H9 (cell line): ENCODE results near the gene KIRREL3. TPM values are rescaled to one million over a fixed set of nuclear protein-coding genes. Genes with fewer than 3 reads are reported as not detected.

ENCODE experiments used
- DNase-seq: peaks from one replicate; pipeline ENCODE4 v3.0.0-alpha.2; 2017
- H2AFZ ChIP-seq: one replicate; pipeline ENCODE4 v1.6.1; 2013; ENCODE audit warnings: mild to moderate bottlenecking, low read length, control low read depth, moderate library complexity
- H2AK5ac ChIP-seq: 2 replicates; pipeline ENCODE4 v1.6.1; 2013; ENCODE audit warnings: low read length, control low read depth, mixed read lengths; ENCODE audit not compliant: insufficient read length
- H2BK120ac ChIP-seq: one replicate; pipeline ENCODE4 v1.6.1; 2013; ENCODE audit warnings: low read depth, mild to moderate bottlenecking, low read length, control low read depth, inconsistent platforms; ENCODE audit not compliant: poor library complexity, severe bottlenecking
- H2BK12ac ChIP-seq: 2 replicates; pipeline ENCODE4 v1.6.1; 2013; ENCODE audit warnings: low read length, control low read depth, mixed read lengths, low read depth; ENCODE audit not compliant: insufficient read length
- H2BK15ac ChIP-seq: 2 replicates; pipeline ENCODE4 v1.6.1; 2013; ENCODE audit warnings: low read depth, low read length, control low read depth
- H2BK20ac ChIP-seq: one replicate; pipeline ENCODE4 v1.6.1; 2013; ENCODE audit warnings: low read depth, mild to moderate bottlenecking, low read length, control low read depth, inconsistent platforms; ENCODE audit not compliant: poor library complexity, severe bottlenecking
- H2BK5ac ChIP-seq: 2 replicates; pipeline ENCODE4 v1.6.1; 2013; ENCODE audit warnings: low read length, control low read depth, mixed read lengths; ENCODE audit not compliant: insufficient read length
- H3K14ac ChIP-seq: 2 replicates; pipeline ENCODE4 v1.6.1; 2013; ENCODE audit warnings: low read length, control low read depth; ENCODE audit not compliant: insufficient read depth
- H3K18ac ChIP-seq: 2 replicates; pipeline ENCODE4 v1.6.1; 2013; ENCODE audit warnings: low read depth, mild to moderate bottlenecking, mixed read lengths, low read length, control low read depth; ENCODE audit not compliant: insufficient read length
- H3K23ac ChIP-seq: 2 replicates; pipeline ENCODE4 v1.6.1; 2013; ENCODE audit warnings: low read length, control low read depth, mixed read lengths, low read depth; ENCODE audit not compliant: insufficient read length
- H3K23me2 ChIP-seq: 2 replicates; pipeline ENCODE4 v1.6.1; 2013; ENCODE audit warnings: low read depth, mild to moderate bottlenecking, mixed read lengths, low read length, control low read depth; ENCODE audit not compliant: insufficient read length, poor library complexity, severe bottlenecking
- H3K27ac ChIP-seq: 2 replicates; pipeline ENCODE4 v1.5.1; 2013; ENCODE audit warnings: low read length, control low read depth, mixed read lengths, low read depth; ENCODE audit not compliant: insufficient read length
- H3K27me3 ChIP-seq: 2 replicates; pipeline ENCODE4 v1.6.1; 2013; ENCODE audit warnings: low read length, control low read depth, inconsistent platforms; ENCODE audit not compliant: insufficient read depth
- H3K4ac ChIP-seq: 2 replicates; pipeline ENCODE4 v1.6.1; 2013; ENCODE audit warnings: low read depth, mild to moderate bottlenecking, control low read depth, inconsistent platforms, low read length, moderate library complexity
- H3K4me1 ChIP-seq: 2 replicates; pipeline ENCODE4 v1.6.1; 2013; ENCODE audit warnings: low read length, control low read depth, inconsistent platforms; ENCODE audit not compliant: insufficient read depth
- H3K4me2 ChIP-seq: 2 replicates; pipeline ENCODE4 v1.6.1; 2013; ENCODE audit warnings: low read length, control low read depth, mixed read lengths; ENCODE audit not compliant: insufficient read length, insufficient read depth
- H3K56ac ChIP-seq: 2 replicates; pipeline ENCODE4 v1.6.1; 2013; ENCODE audit warnings: low read depth, mild to moderate bottlenecking, mixed read lengths, low read length, control low read depth; ENCODE audit not compliant: insufficient read length
- H3K79me1 ChIP-seq: 2 replicates; pipeline ENCODE4 v1.6.1; 2013; ENCODE audit warnings: low read depth, mild to moderate bottlenecking, moderate library complexity, low read length, control low read depth, inconsistent platforms; ENCODE audit not compliant: insufficient read depth, poor library complexity, severe bottlenecking
- H3K79me2 ChIP-seq: 2 replicates; pipeline ENCODE4 v1.6.1; 2013; ENCODE audit warnings: low read length, control low read depth, inconsistent platforms; ENCODE audit not compliant: insufficient read depth
- H3K9ac ChIP-seq: 2 replicates; pipeline ENCODE4 v1.6.1; 2013; ENCODE audit warnings: low read length, control low read depth, mixed read lengths; ENCODE audit not compliant: insufficient read length; ENCODE audit errors: extremely low read depth
- H3K9me3 ChIP-seq: one replicate; pipeline ENCODE4 v1.6.1; 2013; ENCODE audit warnings: low read depth, low read length, inconsistent platforms; ENCODE audit not compliant: control insufficient read depth
- H3T11ph ChIP-seq: one replicate; pipeline ENCODE4 v1.6.1; 2013; ENCODE audit warnings: mild to moderate bottlenecking, low read length, control low read depth, inconsistent platforms
- H4K20me1 ChIP-seq: one replicate; pipeline ENCODE4 v1.6.1; 2013; ENCODE audit not compliant: control insufficient read depth, insufficient read length, insufficient read depth
- H4K5ac ChIP-seq: 2 replicates; pipeline ENCODE4 v1.6.1; 2013; ENCODE audit warnings: low read depth, mild to moderate bottlenecking, mixed read lengths, low read length, control low read depth; ENCODE audit not compliant: insufficient read length
- H4K8ac ChIP-seq: replicated peaks from 2 replicates; pipeline ENCODE4 v1.6.1; 2013; ENCODE audit warnings: low read length, control low read depth, mixed read lengths, low read depth; ENCODE audit not compliant: insufficient read length
- H4K91ac ChIP-seq: 2 replicates; pipeline ENCODE4 v1.6.1; 2013; ENCODE audit warnings: low read depth, mild to moderate bottlenecking, moderate library complexity, mixed read lengths, low read length, control low read depth; ENCODE audit not compliant: insufficient read length
- H3K27ac Mint-ChIP-seq, 3 experiments: 2 replicates in 2 of 3; 3 replicates in 1 of 3; pipeline ENCODE4 v1.8.0; 2020 to 2021; ENCODE audit warnings: mixed read lengths in 3 of 3, mild to moderate bottlenecking in 1 of 3, moderate library complexity in 1 of 3
- H3K27me3 Mint-ChIP-seq: 2 replicates; pipeline ENCODE4 v1.8.0; 2021; ENCODE audit warnings: low read depth, mild to moderate bottlenecking, moderate library complexity, mixed read lengths
- H3K36me3 Mint-ChIP-seq, 3 experiments: 2 replicates in 2 of 3; 3 replicates in 1 of 3; pipeline ENCODE4 v1.8.0; 2020 to 2021; ENCODE audit warnings: low read depth in 3 of 3, mixed read lengths in 3 of 3; ENCODE audit not compliant: insufficient read depth in 1 of 3
- H3K4me1 Mint-ChIP-seq, 2 experiments: 2 replicates each; pipeline ENCODE4 v1.8.0; 2020; ENCODE audit warnings: mixed read lengths in 2 of 2
- H3K4me3 Mint-ChIP-seq, 2 experiments: 2 replicates in 1 of 2; 3 replicates in 1 of 2; pipeline ENCODE4 v1.8.0; 2020 to 2021; ENCODE audit warnings: mild to moderate bottlenecking in 2 of 2, mixed read lengths in 2 of 2, moderate library complexity in 1 of 2
- H3K9me3 Mint-ChIP-seq, 2 experiments: 2 replicates in 1 of 2; 3 replicates in 1 of 2; pipeline ENCODE4 v1.8.0; 2020; ENCODE audit warnings: mild to moderate bottlenecking in 2 of 2, mixed read lengths in 2 of 2, moderate library complexity in 1 of 2
- CTCF ChIP-seq: fragments of 200-600 bp; sonication (generic); conservative IDR thresholded peaks from 3 replicates; pipeline ENCODE4 v1.8.0; 2021; ENCODE audit warnings: antibody characterized with exemption, mild to moderate bottlenecking
- WGBS: extraction: QIAGEN DNeasy Blood & Tissue Kit; methylation state at CpG from one replicate; pipeline ENCODE4 v1.1.7; 2013; ENCODE audit warnings: missing lambda C conversion rate, low lambda C conversion rate, mixed read lengths; ENCODE audit not compliant: insufficient read length; ENCODE audit errors: extremely low coverage; 5-methylcytosine and 5-hydroxymethylcytosine counted together
- total RNA-seq: library from RNA; stranded (reverse); gene quantifications from 2 replicates; pipeline ENCODE4 v1.2.1, GENCODE V29; 2021

Gene KIRREL3
- total RNA-seq, 1 experiment from 2014 or later, result 0.17 TPM

DNA sequence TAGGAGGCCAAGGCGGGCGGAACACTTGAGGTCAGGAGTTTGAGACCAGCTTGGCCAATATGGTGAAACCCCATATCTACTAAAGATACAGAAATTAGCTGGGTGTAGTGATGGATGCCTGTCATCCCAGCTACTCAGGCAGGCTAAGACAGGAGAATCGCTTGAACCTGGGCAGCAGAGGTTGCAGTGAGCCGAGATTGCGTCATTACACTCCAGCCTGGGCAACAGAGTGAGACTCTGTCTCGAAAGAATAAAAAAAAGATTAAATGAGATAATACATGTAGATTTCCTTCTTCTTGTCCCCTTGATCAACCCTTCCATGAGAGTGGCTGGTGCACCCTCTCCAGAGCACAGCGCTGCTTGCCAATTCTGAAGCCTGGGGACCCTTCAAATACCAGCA, 538.1 kb downstream of the KIRREL3 start:
- no peak overlapping the region for H3K9ac ChIP-seq
- no CpG with 5 or more reads among the region's 7 CpGs for WGBS
- no peaks in the 10 kb centered on the region for H3K27me3 ChIP-seq
- no peaks in the 10 kb centered on the region for H3K79me2 ChIP-seq
- no peak overlapping the region for H3K14ac ChIP-seq
- DNase-seq, result no peak
- Mint-ChIP-seq H3K27me3 (peaks cover 16% of the 10 kb centered on the region), H3K4me3 (no peak overlapping the region), H3K27ac (no peak overlapping the region), H3K36me3 (peaks cover 0 to 5% (median 0%) of the 10 kb centered on the region in 3 experiments; a peak in 1 of 7 replicates), H3K4me1 (peaks cover 19 to 27% of the 10 kb centered on the region in 2 experiments), H3K9me3 (peaks cover 3 to 4% of the 10 kb centered on the region in 2 experiments; a peak in 1 of 5 replicates)
- H4K91ac ChIP-seq, result no peak overlapping the region
- H3K23ac ChIP-seq, result no peak overlapping the region
- H3K4me1 ChIP-seq, result no peaks in the 10 kb centered on the region; the same call in 1 of the 2 replicates
- no peaks in the 10 kb centered on the region for H4K20me1 ChIP-seq
- H3K18ac ChIP-seq, result no peak overlapping the region
- no peaks in the 10 kb centered on the region for H3K79me1 ChIP-seq
- TF ChIP-seq CTCF, result no peak
- no peak overlapping the region for H2BK12ac ChIP-seq
- H2BK5ac ChIP-seq, result no peak overlapping the region
- no peak overlapping the region for H3T11ph ChIP-seq
- H3K27ac ChIP-seq, result no peak overlapping the region
- no peak overlapping the region for H4K5ac ChIP-seq
- H4K8ac ChIP-seq, result no peak overlapping the region
- H3K56ac ChIP-seq, result no peak overlapping the region
- H2AFZ ChIP-seq, result no peak overlapping the region
- no peak overlapping the region for H2BK120ac ChIP-seq
- H3K4me2 ChIP-seq, result no peak overlapping the region
- no peak overlapping the region for H2BK20ac ChIP-seq
- H3K4ac ChIP-seq, result no peak overlapping the region
- no peak overlapping the region for H2AK5ac ChIP-seq
- no peaks in the 10 kb centered on the region for H3K23me2 ChIP-seq
- H2BK15ac ChIP-seq, result no peak overlapping the region
- no peaks in the 10 kb centered on the region for H3K9me3 ChIP-seq
